NB4 (cell line): ENCODE data around the gene ITGA8.
"Not testable (repeated sequence)": the region's sequence is repeated elsewhere in the genome, so short reads cannot be mapped to it uniquely, and the experiment has no call there.

Experiments
- DNase-seq: peaks from one replicate; pipeline ENCODE4 v3.0.0; 2010; ENCODE audit warnings: low read depth
- H3K4me3 ChIP-seq: one replicate; pipeline ENCODE4 v1.5.1; 2011; ENCODE audit warnings: mild to moderate bottlenecking, low read depth, low read length, moderate library complexity
- CTCF ChIP-seq: IDR thresholded peaks from one replicate; pipeline ENCODE4 v1.5.1; 2012; ENCODE audit warnings: low read depth, low read length
- MAX ChIP-seq: IDR thresholded peaks from 2 replicates; pipeline ENCODE4 v1.6.1; 2011; ENCODE audit warnings: low read depth, low read length
- MYC ChIP-seq: IDR thresholded peaks from 2 replicates; pipeline ENCODE4 v1.6.1; 2011; ENCODE audit warnings: low read depth, low read length
- POLR2A ChIP-seq: IDR thresholded peaks from 2 replicates; pipeline ENCODE4 v1.6.1; 2011; ENCODE audit warnings: mild to moderate bottlenecking; ENCODE audit not compliant: insufficient read length; ENCODE audit errors: extremely low read depth

ITGA8 gene

GRCh38 chr10:15652117-15652516 is 67.6 kb downstream of the ITGA8 start:
- DNase-seq = no peak
- no peak overlapping the region for H3K4me3 ChIP-seq
- TF ChIP-seq CTCF = no peak

GRCh38 chr10:15651175-15651574 is 68.5 kb downstream of the ITGA8 start:
- no peak for TF ChIP-seq MAX
- TF ChIP-seq CTCF = no peak
- TF ChIP-seq MYC = no peak
- TF ChIP-seq POLR2A = no peak
- no peak overlapping the region for H3K4me3 ChIP-seq
- no peak for DNase-seq

GRCh38 chr10:15642095-15642494 is 77.6 kb downstream of the ITGA8 start:
- no peak overlapping the region for H3K4me3 ChIP-seq
- DNase-seq = no peak
- TF ChIP-seq MYC = no peak

GRCh38 chr10:15640536-15641085 is 79.1 kb downstream of the ITGA8 start:
- DNase-seq = no peak
- no peak overlapping the region for H3K4me3 ChIP-seq
- TF ChIP-seq CTCF = no peak
- no peak for TF ChIP-seq MAX
- TF ChIP-seq POLR2A = no peak
- no peak for TF ChIP-seq MYC

- DNase-seq = no peak
- TF ChIP-seq MAX (no peak), MYC (no peak), CTCF (no peak), POLR2A (no peak)
- H3K4me3 ChIP-seq = no peak overlapping the region
These were observed 83.3 kb downstream of the ITGA8 start for GRCh38 chr10:15636446-15636845.

- TF ChIP-seq MAX = no peak
- no peak for TF ChIP-seq CTCF
- no peak for TF ChIP-seq POLR2A
- TF ChIP-seq MYC = no peak
- no peak for DNase-seq
- H3K4me3 ChIP-seq = no peak overlapping the region
These were observed 87.1 kb downstream of the ITGA8 start for GRCh38 chr10:15632456-15633091.

- DNase-seq, H3K4me3 ChIP-seq: not testable (repeated sequence)
These were observed 88.5 kb downstream of the ITGA8 start for GRCh38 chr10:15631205-15631604.
